ENCODE measurements around the gene EMD. TPM values are rescaled to one million over a fixed set of nuclear protein-coding genes. Genes with fewer than 3 reads are reported as not detected.

Gene EMD
- total RNA-seq, 2 donors from 2014 or later: 61.4 to 66.1 TPM

DNA sequence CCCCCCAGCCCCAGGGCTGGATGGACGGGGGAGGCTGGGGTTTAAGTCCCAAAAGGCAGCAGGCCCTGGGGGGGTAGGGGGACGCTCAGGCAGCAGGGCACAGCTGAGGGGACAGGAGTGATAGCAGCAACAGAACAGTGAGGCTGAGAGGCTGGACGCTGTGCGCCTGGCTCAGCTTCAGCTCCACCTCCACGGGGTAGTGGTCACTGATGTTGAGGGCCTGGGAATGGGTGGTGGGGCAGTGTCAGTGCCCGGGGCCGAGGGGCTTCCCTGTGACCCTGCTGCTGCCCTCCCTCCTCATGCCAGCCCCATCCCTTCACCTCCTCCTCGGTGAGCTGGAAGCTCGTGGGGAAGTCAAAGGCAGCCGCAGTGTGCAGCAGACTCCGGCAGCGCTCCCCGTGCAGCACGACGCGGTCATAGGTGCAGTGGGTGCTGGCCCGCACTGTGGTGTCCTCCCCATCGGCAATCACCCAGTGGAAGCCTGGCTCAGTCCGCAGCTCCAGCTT lies 23.6 kb downstream of the EMD start:
- no peak overlapping the region for H3K4me3 ChIP-seq
- intact Hi-C loops (cut with DNase I): loop anchor here (5.0 kb wide), 1 partner anchor 35 kb away; the partner anchor contains the start of gene GDI1
- peak overlapping the region; percentile 46 to 63 for H3K27ac ChIP-seq
- H3K9me3 ChIP-seq: no peaks in the 10 kb centered on the region
- WGBS: no CpG with 5 or more reads among the region's 19 CpGs
- no peaks in the 10 kb centered on the region for H3K27me3 ChIP-seq (replicated peaks; ENCODE audit: insufficient read depth)
- TF ChIP-seq CTCF (IDR thresholded peaks at IDR 0.05): no peak
- no peak for TF ChIP-seq POLR2AphosphoS5 (IDR thresholded peaks at IDR 0.05)
- no peak for TF ChIP-seq POLR2A (IDR thresholded peaks at IDR 0.05)
- DNase-seq (ENCODE audit: low spot score): no peak
- no peaks in the 10 kb centered on the region for H3K4me1 ChIP-seq (replicated peaks)
- H3K36me3 ChIP-seq: no peaks in the 10 kb centered on the region

DNA sequence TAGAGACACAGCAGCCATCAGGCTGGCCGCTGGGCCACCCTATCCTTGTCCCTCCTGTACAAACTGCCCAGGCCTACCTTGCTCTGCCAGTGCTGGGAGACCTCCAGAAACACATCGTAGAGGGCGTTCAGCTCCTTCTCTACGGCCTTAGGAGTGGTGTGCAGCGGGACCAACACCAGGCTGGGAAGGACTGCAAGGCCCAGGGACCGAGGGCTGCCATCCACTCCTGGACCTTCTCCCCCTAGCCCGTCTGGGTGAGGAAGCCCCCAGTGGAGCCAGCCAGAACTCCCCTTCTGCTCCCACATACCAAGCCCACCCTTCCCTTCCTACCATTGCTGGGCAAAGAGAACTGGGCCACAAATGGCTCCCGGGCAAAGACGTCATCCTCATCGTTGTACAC lies 24.1 kb downstream of the EMD start:
- no peaks in the 10 kb centered on the region for H3K4me1 ChIP-seq (replicated peaks)
- no peak for DNase-seq (ENCODE audit: low spot score)
- no peaks in the 10 kb centered on the region for H3K27me3 ChIP-seq (replicated peaks; ENCODE audit: insufficient read depth)
- no peak for TF ChIP-seq POLR2A (IDR thresholded peaks at IDR 0.05)
- no peak for TF ChIP-seq CTCF (IDR thresholded peaks at IDR 0.05)
- TF ChIP-seq POLR2AphosphoS5 (IDR thresholded peaks at IDR 0.05): no peak
- no peak overlapping the region for H3K27ac ChIP-seq
- H3K36me3 ChIP-seq: no peaks in the 10 kb centered on the region
- WGBS: 95% methylated on average over 5 of the region's 10 CpGs
- intact Hi-C loops (cut with DNase I): loop anchor here (5.0 kb wide), 1 partner anchor 34 kb away; the partner anchor contains the start of gene GDI1
- no peak overlapping the region for H3K4me3 ChIP-seq
- no peaks in the 10 kb centered on the region for H3K9me3 ChIP-seq

GRCh38 chrX:154403858-154404257 lies 24.8 kb downstream of the EMD start:
- H3K4me3 ChIP-seq: no peak overlapping the region

GRCh38 chrX:154404625-154405192 lies 25.6 kb downstream of the EMD start:
- Histone ChIP-seq H3K9me3 (no peaks in the 10 kb centered on the region), H3K27me3 (replicated peaks; ENCODE audit: insufficient read depth) (no peaks in the 10 kb centered on the region), H3K4me1 (replicated peaks) (no peaks in the 10 kb centered on the region), H3K36me3 (no peaks in the 10 kb centered on the region), H3K27ac (no peak overlapping the region), H3K4me3 (no peak overlapping the region)
- TF ChIP-seq POLR2AphosphoS5 (IDR thresholded peaks at IDR 0.05) (no peak), POLR2A (IDR thresholded peaks at IDR 0.05) (no peak), CTCF (IDR thresholded peaks at IDR 0.05) (no peak)
- DNase-seq (ENCODE audit: low spot score): no peak
- WGBS: 87% methylated on average over 10 of the region's 16 CpGs
- intact Hi-C loops (cut with DNase I): loop anchor here (5.0 kb wide), 1 partner anchor 33 kb away; the partner anchor contains the start of gene GDI1

More at GRCh38 chrX:154403858-154404257, 24.8 kb downstream of the EMD start:
- intact Hi-C loops (cut with DNase I): loop anchor here (5.0 kb wide), 1 partner anchor 33 kb away; the partner anchor contains the start of gene GDI1
- DNase-seq (ENCODE audit: low spot score): no peak
- Histone ChIP-seq H3K27ac (no peak overlapping the region), H3K4me1 (replicated peaks) (no peaks in the 10 kb centered on the region), H3K36me3 (no peaks in the 10 kb centered on the region), H3K9me3 (no peaks in the 10 kb centered on the region), H3K27me3 (replicated peaks; ENCODE audit: insufficient read depth) (no peaks in the 10 kb centered on the region)
- TF ChIP-seq POLR2AphosphoS5 (IDR thresholded peaks at IDR 0.05) (no peak), CTCF (IDR thresholded peaks at IDR 0.05) (no peak), POLR2A (IDR thresholded peaks at IDR 0.05) (no peak)
- WGBS: 92% methylated on average over 4 of the region's 4 CpGs

Measured in prostate gland (tissue), 2 donors.